ENCODE results near the gene DIDO1. TPM values are rescaled to one million over a fixed set of nuclear protein-coding genes. Genes with fewer than 3 reads are reported as not detected.

Gene DIDO1
- total RNA-seq, 1 experiment from 2014 or later, result 27.8 TPM

Small RNA genes within 50 kb of the gene (small RNA-seq; reads per million reads assigned to genes)
- gene DPH3P1, result 0 reads per million in 2 experiments

Other genes with a start within 250 kb of the DIDO1 start
- gene NTSR1, start 217.7 kb downstream of the DIDO1 start, total RNA-seq (2014; rRNA removed; shearing (Covaris generic)), result 19.3 and 22.3 TPM in 2 replicates
- 36.4 and 36.7 TPM in 2 replicates for gene MRGBP, start 130.0 kb downstream of the DIDO1 start, total RNA-seq (2014; rRNA removed; shearing (Covaris generic))
- gene OGFR, start 121.7 kb downstream of the DIDO1 start, total RNA-seq (2014; rRNA removed; shearing (Covaris generic)), result 32.6 and 34.8 TPM in 2 replicates
- 5.8 and 7.8 TPM in 2 replicates for gene COL9A3, start 109.5 kb downstream of the DIDO1 start, total RNA-seq (2014; rRNA removed; shearing (Covaris generic))
- 14.1 and 15.1 TPM in 2 replicates for gene TCFL5, start 64.7 kb downstream of the DIDO1 start, total RNA-seq (2014; rRNA removed; shearing (Covaris generic))
- 20.6 and 22.6 TPM in 2 replicates for gene GID8, start 11.6 kb upstream of the DIDO1 start, total RNA-seq (2014; rRNA removed; shearing (Covaris generic))
- gene SLC17A9, start 26.2 kb upstream of the DIDO1 start, total RNA-seq (2014; rRNA removed; shearing (Covaris generic)), result 16.6 and 20.1 TPM in 2 replicates
- not detected in 2 replicates for gene BHLHE23, start 80.5 kb upstream of the DIDO1 start, total RNA-seq (2014; rRNA removed; shearing (Covaris generic))

Data from NCI-H460 (cell line).